Measurements from ENCODE around the gene OPCML.

OPCML gene

DNA sequence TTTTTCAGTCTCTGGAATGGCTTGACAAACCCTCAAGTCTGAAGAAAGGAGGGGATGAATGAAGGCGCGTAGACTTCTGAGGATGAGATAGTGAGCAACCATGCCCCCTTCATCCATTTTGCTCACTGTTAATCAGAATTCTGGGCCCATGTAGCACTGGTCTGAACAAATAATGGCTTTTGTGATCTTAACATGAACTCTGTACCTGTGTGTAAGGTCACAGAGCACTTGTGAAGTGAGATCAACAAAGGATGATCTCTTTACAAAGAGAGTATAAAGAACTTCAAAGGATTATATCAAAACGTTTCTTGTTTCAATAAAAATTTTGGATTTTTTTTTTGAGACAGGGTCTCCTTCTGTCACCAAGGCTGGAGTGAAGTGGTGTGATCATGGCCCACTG, 976.7 kb downstream of the OPCML start:
- Histone ChIP-seq H3K36me3 (no peaks in the 10 kb centered on the region), H3K27ac (no peak overlapping the region), H3K4me1 (ENCODE audit: control insufficient read depth in 1 of 2, insufficient read depth in 1 of 2, low read depth in 1 of 2, low read length in 1 of 2) (no peaks in the 10 kb centered on the region), H3K9me3 (no peaks in the 10 kb centered on the region), H3K27me3 (no peaks in the 10 kb centered on the region), H3K4me3 (ENCODE audit: low read depth in 1 of 2, low read length in 1 of 2) (no peak overlapping the region)
- TF ChIP-seq, protein P1, sequence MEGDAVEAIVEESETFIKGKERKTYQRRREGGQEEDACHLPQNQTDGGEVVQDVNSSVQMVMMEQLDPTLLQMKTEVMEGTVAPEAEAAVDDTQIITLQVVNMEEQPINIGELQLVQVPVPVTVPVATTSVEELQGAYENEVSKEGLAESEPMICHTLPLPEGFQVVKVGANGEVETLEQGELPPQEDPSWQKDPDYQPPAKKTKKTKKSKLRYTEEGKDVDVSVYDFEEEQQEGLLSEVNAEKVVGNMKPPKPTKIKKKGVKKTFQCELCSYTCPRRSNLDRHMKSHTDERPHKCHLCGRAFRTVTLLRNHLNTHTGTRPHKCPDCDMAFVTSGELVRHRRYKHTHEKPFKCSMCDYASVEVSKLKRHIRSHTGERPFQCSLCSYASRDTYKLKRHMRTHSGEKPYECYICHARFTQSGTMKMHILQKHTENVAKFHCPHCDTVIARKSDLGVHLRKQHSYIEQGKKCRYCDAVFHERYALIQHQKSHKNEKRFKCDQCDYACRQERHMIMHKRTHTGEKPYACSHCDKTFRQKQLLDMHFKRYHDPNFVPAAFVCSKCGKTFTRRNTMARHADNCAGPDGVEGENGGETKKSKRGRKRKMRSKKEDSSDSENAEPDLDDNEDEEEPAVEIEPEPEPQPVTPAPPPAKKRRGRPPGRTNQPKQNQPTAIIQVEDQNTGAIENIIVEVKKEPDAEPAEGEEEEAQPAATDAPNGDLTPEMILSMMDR (IDR thresholded peaks at IDR 0.05), result no peak

DNA sequence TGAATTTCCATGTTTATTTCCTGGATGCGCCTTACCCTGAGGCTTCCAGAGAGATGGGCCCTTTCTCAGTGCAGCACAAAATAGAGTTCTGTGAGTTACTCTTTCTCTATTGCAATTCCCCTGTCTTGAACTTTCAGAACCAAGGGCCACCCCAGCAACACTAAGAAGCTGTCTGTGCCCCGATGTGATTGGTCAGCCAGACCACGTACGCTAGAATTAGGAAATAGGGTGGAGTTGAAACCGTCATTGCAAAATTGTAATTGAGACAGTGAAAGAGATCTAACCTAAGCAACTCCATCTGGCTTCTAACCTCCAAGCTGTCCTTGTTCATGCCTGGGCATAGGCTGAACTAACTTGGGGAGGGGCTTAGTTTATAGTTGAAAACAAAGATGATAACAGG, 981.3 kb downstream of the OPCML start:
- Histone ChIP-seq H3K9me3 (no peaks in the 10 kb centered on the region), H3K27ac (no peak overlapping the region), H3K27me3 (no peaks in the 10 kb centered on the region), H3K4me1 (ENCODE audit: control insufficient read depth in 1 of 2, insufficient read depth in 1 of 2, low read depth in 1 of 2, low read length in 1 of 2) (no peaks in the 10 kb centered on the region), H3K36me3 (no peaks in the 10 kb centered on the region), H3K4me3 (ENCODE audit: low read depth in 1 of 2, low read length in 1 of 2) (no peak overlapping the region)
- TF ChIP-seq, protein P1 (IDR thresholded peaks at IDR 0.05), result no peak

DNA sequence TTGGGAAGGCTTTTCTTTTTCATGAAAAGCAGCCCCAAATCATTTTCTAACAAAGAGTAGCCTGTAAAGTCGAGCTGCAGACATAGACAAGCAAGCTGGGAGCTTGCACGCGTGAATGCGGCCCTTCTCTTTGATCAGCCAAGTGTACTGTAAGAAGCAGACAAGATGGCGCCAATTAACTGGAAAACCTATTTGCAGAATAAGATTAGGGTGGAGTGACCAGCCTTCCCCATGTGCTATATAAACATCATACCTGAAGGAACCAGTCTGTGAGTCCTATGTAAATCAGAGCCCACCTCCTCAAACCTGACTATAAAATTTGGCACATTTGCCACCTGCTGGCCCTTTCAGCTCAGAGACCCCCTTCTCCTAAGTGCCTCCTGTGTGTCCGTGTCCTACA, 982.7 kb downstream of the OPCML start:
- Histone ChIP-seq H3K4me3 (ENCODE audit: low read depth in 1 of 2, low read length in 1 of 2) (no peak overlapping the region), H3K27me3 (no peaks in the 10 kb centered on the region), H3K9me3 (no peaks in the 10 kb centered on the region), H3K4me1 (ENCODE audit: control insufficient read depth in 1 of 2, insufficient read depth in 1 of 2, low read depth in 1 of 2, low read length in 1 of 2) (no peaks in the 10 kb centered on the region), H3K27ac (no peak overlapping the region), H3K36me3 (no peaks in the 10 kb centered on the region)
- TF ChIP-seq, protein P1 (IDR thresholded peaks at IDR 0.05), result no peak

DNA sequence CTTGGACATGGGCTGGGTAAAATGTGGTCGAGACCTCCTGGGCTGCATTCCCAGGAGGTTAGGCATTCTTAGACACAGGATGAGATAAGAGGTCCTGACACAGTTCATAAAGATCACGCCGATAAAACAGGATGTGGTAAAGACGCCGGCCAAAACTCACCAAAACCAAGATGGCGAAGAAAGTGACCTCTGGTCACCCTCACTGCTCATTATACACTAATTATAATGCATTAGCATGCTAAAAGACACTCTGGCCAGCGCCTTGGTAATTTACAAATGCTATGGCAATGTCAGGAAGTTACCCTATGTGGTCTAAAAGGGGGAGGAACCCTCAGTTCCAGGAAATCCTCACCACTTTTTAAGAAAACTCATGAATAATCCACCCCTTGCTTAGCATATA, 983.3 kb downstream of the OPCML start:
- Histone ChIP-seq H3K4me3 (ENCODE audit: low read depth in 1 of 2, low read length in 1 of 2) (no peak overlapping the region), H3K27me3 (no peaks in the 10 kb centered on the region), H3K27ac (no peak overlapping the region), H3K36me3 (no peaks in the 10 kb centered on the region), H3K9me3 (no peaks in the 10 kb centered on the region), H3K4me1 (ENCODE audit: control insufficient read depth in 1 of 2, insufficient read depth in 1 of 2, low read depth in 1 of 2, low read length in 1 of 2) (no peaks in the 10 kb centered on the region)
- TF ChIP-seq, protein P1 (IDR thresholded peaks at IDR 0.05), result no peak

DNA sequence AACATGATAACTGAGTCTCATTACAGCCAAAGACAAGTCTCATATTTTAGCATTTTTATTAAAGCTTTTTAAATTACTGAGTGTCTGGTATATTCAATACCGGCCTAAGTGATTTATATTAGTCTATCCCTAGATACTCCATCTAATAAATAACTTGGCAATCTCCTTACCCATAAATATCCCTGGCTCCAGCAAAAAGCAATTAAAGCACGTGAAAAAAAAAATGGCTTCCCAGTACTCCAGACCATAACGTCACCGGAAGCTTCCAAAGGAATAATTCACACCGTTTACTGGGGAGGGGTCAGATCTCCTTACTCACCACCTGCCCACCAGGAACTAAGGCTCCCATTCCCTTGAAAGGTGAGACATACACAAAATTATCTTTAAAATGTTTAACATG, 988.3 kb downstream of the OPCML start:
- Histone ChIP-seq H3K9me3 (no peaks in the 10 kb centered on the region), H3K4me3 (ENCODE audit: low read depth in 1 of 2, low read length in 1 of 2) (no peak overlapping the region), H3K27ac (no peak overlapping the region), H3K4me1 (ENCODE audit: control insufficient read depth in 1 of 2, insufficient read depth in 1 of 2, low read depth in 1 of 2, low read length in 1 of 2) (no peaks in the 10 kb centered on the region), H3K36me3 (no peaks in the 10 kb centered on the region), H3K27me3 (no peaks in the 10 kb centered on the region)
- TF ChIP-seq, protein P1 (IDR thresholded peaks at IDR 0.05), result no peak

DNA sequence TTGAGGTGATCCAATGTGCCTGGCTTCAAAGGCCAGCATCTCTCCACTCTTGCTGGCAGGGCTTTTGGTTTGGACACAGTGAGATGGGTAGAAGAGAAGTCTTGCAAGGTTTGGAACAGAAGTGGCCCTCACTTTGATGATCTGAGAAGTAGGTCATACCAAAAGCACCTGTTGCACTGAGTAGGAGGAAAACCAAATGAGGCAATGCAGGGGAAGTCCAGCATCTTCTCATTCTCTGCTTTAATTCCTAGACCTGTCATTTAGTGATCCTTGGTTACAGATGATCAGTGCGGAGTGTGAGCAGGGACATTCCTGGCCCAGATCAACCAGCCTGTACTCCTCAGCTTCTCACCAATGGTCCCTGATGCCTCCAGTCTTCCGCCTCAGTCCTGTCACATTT, 990.5 kb downstream of the OPCML start:
- Histone ChIP-seq H3K27ac (no peak overlapping the region), H3K9me3 (no peaks in the 10 kb centered on the region), H3K36me3 (no peaks in the 10 kb centered on the region), H3K27me3 (no peaks in the 10 kb centered on the region), H3K4me1 (ENCODE audit: control insufficient read depth in 1 of 2, insufficient read depth in 1 of 2, low read depth in 1 of 2, low read length in 1 of 2) (no peaks in the 10 kb centered on the region), H3K4me3 (ENCODE audit: low read depth in 1 of 2, low read length in 1 of 2) (no peak overlapping the region)
- TF ChIP-seq, protein P1 (IDR thresholded peaks at IDR 0.05), result no peak
